Mesodermal cell (in vitro differentiated cells): Measurements from ENCODE around the gene SYT2.

Experiments
- H3K27ac ChIP-seq: 2 replicates; pipeline ENCODE4 v1.7.0; 2013; ENCODE audit warnings: mild to moderate bottlenecking, low read depth, low read length, moderate library complexity; ENCODE audit not compliant: severe bottlenecking
- H3K36me3 ChIP-seq: 2 replicates; pipeline ENCODE4 v1.7.1; 2013; ENCODE audit warnings: mild to moderate bottlenecking, low read length, moderate library complexity; ENCODE audit not compliant: control insufficient read depth, insufficient read depth
- H3K4me1 ChIP-seq: one replicate; pipeline ENCODE4 v1.7.1; 2013; ENCODE audit warnings: mild to moderate bottlenecking, low read length; ENCODE audit not compliant: insufficient read depth, control insufficient read depth, poor library complexity, severe bottlenecking
- H3K4me3 ChIP-seq: 2 replicates; pipeline ENCODE4 v1.7.0; 2013; ENCODE audit warnings: low read length, control low read depth, mild to moderate bottlenecking; ENCODE audit not compliant: insufficient read depth, poor library complexity, severe bottlenecking; ENCODE audit errors: extremely low read depth
- H3K9me3 ChIP-seq: 2 replicates; pipeline ENCODE4 v1.7.1; 2013; ENCODE audit warnings: mild to moderate bottlenecking, low read length, moderate library complexity; ENCODE audit not compliant: control insufficient read depth
- WGBS, 2 experiments: methylation state at CpG; one replicate each; pipeline ENCODE4 v1.1.5; 2013; ENCODE audit warnings: missing lambda C conversion rate in 2 of 2; ENCODE audit not compliant: insufficient coverage in 2 of 2; 5-methylcytosine and 5-hydroxymethylcytosine counted together

Gene SYT2

DNA sequence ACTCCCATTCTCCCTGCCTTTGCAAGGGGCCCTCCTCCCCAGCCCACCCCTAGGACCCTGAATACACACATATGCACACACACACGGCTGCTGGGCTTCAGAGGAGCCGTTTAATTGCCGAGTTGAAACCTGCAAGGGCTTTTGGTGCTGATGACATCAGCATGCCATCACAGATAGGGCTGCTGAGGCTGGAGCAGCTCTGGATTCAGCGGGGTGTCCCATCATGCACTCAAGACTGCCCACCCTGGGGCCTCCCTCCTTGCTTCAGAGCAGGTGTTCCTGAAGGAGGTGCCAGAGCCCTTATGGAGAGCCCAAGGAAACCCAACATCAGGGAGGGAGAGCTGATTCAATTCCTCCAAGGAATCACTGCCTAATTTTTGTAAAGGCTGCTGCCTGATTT is 5.7 kb downstream of the SYT2 start:
- Histone ChIP-seq H3K27ac (no peak overlapping the region), H3K4me3 (no peak overlapping the region), H3K36me3 (no peaks in the 10 kb centered on the region), H3K4me1 (no peaks in the 10 kb centered on the region), H3K9me3 (no peaks in the 10 kb centered on the region)
- WGBS, 2 experiments = 82 to 96% methylated on average over 4 of the region's 4 CpGs

DNA sequence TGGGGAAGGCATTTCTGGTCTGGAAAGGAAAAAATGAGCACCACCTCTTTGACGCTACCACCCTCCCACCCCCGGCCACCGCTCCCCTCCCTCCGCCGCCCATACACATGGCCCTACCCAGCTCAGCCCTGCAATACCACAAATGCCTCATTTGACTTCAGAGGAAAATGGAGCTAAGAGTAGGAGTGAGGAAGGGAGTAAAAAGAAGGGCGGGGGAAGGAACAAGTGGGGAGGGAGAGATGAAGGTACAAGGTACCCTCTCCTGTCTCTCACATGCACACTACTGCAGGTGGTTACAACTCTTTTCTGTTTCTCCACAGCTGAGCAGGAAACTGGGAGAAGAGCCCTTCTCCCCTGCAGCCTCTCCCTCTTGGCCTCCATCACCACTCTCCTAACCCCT is 7.1 kb downstream of the SYT2 start:
- no peaks in the 10 kb centered on the region for H3K36me3 ChIP-seq
- no peak overlapping the region for H3K4me3 ChIP-seq
- no CpG with 5 or more reads among the region's 6 CpGs for WGBS, 2 experiments
- H3K27ac ChIP-seq = no peak overlapping the region
- H3K4me1 ChIP-seq = no peaks in the 10 kb centered on the region
- no peaks in the 10 kb centered on the region for H3K9me3 ChIP-seq

DNA sequence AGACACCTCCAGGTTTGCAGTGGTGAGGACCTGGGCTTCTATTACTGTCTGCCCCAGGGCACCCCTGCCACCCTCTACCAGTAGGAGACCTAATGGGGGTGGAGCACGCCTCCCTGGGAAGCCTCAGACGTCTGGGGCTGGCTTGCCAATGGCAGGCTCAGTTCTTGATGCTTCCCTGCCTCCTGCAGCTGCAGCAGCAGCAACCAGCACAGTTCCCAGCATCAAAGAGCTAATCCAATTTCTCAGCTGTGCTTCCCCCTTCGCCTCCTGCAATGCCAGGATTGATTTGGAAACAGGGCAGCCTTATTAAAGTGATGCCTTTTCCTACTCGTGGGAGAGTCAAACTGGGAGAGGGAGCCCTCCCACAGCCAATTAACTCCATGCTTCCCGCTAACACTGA is 8.2 kb downstream of the SYT2 start:
- H3K36me3 ChIP-seq = no peaks in the 10 kb centered on the region
- H3K4me1 ChIP-seq = no peaks in the 10 kb centered on the region
- no peaks in the 10 kb centered on the region for H3K9me3 ChIP-seq
- H3K4me3 ChIP-seq = no peak overlapping the region
- 48 to 93% methylated on average over 2 of the region's 5 CpGs for WGBS, 2 experiments
- no peak overlapping the region for H3K27ac ChIP-seq

DNA sequence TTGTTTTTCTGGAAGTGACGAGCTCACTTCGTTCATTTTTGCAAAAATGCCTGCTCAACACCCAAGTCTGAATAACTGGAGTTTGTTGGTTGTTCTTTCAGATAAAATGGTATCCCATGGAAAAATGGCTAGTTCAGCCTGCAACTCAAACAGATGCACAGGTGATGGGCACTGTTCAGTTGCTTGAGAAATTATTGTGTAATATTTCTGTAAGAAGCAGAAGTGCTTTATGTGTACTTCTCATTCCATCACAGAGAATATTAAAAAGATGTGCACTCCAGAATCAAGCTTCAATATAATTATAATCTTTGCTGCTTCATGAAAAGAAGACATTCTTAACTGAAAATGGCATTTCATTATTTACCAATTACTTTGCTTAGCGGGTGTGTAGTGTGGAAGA is 9.1 kb downstream of the SYT2 start:
- Histone ChIP-seq H3K4me3 (no peak overlapping the region), H3K4me1 (no peaks in the 10 kb centered on the region), H3K27ac (no peak overlapping the region), H3K36me3 (no peaks in the 10 kb centered on the region), H3K9me3 (no peaks in the 10 kb centered on the region)
- 100% methylated on average over 2 of the region's 3 CpGs; no CpG with 5 or more reads in 1 of the 2 experiments for WGBS, 2 experiments

DNA sequence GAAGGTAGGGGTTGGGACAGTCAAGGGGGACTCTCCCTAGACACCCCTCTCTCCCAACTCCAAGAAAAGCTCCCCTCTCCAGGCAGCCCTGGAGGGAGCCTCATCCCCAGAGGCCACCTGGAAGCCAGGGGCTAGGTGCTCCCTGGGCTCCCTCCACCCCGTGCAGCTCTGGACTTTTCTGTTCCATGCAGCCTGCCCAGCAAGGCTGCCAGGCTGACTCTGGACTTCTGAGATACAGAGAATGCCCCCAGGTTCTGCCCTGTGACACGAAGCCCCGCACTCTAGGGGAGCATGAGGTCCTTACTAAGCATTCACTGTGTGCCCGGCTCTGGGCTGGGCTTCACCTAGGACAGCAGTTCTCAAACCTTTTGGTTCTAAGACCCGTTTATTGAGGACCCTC is 10.2 kb downstream of the SYT2 start:
- H3K9me3 ChIP-seq = no peaks in the 10 kb centered on the region
- no peaks in the 10 kb centered on the region for H3K36me3 ChIP-seq
- H3K4me1 ChIP-seq = no peaks in the 10 kb centered on the region
- H3K4me3 ChIP-seq = no peak overlapping the region
- H3K27ac ChIP-seq = no peak overlapping the region
- WGBS, 2 experiments = 81 to 85% methylated on average over 4 to 5 of the region's 5 CpGs

DNA sequence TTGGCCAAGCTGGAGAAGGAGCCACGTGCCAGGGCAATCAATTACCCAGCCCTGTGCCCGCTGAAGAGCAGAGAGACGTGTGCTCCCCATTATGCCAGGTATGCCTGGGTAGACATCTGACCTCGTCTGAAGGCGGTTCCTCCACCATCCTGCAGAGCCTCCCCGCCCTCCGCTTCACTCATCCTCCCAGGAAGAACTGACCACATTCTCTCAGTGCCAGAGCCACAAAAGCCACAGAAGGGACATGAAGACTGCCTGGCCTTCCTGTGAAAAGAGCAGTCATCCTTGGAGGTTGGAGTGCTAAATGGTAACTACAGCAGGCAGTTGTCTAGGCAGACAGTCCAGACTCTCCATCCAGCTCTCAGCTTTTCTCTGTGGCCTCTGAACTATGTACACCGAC is 12.0 kb downstream of the SYT2 start:
- H3K27ac ChIP-seq = no peak overlapping the region
- H3K4me3 ChIP-seq = no peak overlapping the region
- no peaks in the 10 kb centered on the region for H3K4me1 ChIP-seq
- H3K9me3 ChIP-seq = no peaks in the 10 kb centered on the region
- WGBS, 2 experiments = 83 to 87% methylated on average over 4 to 5 of the region's 8 CpGs
- no peaks in the 10 kb centered on the region for H3K36me3 ChIP-seq

DNA sequence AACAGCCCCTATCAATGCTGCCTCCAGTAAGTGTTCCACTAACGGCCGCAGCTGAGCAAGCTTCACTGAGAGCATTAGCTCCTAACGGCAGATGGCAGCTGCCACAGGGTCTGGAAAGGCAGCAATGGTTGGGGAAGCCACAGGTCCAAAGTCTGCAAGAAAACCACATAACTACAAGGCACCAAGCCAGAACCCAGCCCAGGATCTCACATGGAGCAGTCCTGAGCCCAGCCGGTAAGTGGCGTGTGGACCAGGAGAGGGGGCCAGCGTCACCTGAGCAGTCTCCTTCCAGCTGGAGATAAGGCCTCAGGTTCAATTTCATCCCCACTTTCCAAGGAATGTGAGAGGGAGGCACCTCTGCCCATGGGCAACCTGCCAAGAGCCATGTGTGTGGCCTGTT is 13.2 kb downstream of the SYT2 start:
- H3K4me3 ChIP-seq = no peak overlapping the region
- WGBS, 2 experiments = 81 to 83% methylated on average over 3 to 4 of the region's 6 CpGs
- H3K4me1 ChIP-seq = no peaks in the 10 kb centered on the region
- H3K36me3 ChIP-seq = no peaks in the 10 kb centered on the region
- H3K9me3 ChIP-seq = no peaks in the 10 kb centered on the region
- H3K27ac ChIP-seq = no peak overlapping the region

DNA sequence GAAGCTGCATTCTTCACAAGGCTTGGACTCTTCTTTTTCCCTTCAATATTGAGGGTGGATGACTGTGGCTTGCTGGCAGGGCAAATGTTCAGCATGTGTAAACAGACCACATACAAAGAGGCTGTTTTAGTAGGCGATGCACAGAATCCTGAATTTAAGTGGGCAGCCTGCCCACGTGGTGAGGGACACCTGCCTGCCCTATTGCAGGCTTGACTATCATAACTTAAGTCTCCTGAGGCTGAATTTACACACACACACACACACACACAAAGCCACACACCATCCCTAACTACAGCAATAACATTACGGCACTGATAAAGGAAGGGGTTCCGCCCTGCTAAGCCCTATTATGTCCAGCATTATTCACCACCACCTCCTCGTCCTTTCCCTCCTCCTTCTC is 15.9 kb downstream of the SYT2 start:
- Histone ChIP-seq H3K4me3 (no peak overlapping the region), H3K4me1 (no peaks in the 10 kb centered on the region), H3K27ac (no peak overlapping the region), H3K9me3 (no peaks in the 10 kb centered on the region), H3K36me3 (no peaks in the 10 kb centered on the region)
- 59 to 70% methylated on average over 5 of the region's 5 CpGs for WGBS, 2 experiments

DNA sequence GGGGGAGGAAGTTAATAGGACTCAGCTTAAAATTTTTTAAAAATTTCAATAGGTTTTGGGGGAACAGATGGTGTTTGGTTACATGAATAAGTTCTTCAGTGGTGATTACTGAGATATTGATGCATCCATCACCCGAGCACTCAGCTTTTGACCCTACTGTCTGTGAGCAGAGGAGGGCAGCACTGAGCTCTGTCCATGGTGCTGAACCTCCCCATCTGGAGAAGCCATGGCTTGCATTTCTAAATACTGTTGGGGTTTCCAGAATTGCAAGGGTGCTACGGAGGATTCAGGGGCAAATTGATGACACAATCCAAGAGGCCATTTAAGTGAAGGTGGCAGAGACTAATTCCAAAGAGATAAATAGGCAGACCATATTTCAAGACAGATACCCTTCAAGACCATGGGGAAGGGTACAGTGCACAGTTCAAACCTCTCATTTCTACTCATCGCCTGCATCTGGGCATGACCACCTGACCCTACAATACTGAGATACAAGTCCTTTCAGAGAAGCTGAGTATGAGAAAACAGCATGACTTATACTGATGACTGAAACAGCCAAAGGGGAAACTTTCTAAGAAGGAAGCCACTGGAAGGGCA is 17.2 kb downstream of the SYT2 start:
- no peak overlapping the region for H3K4me3 ChIP-seq
- no peaks in the 10 kb centered on the region for H3K9me3 ChIP-seq
- no peaks in the 10 kb centered on the region for H3K4me1 ChIP-seq
- H3K27ac ChIP-seq = no peak overlapping the region
- H3K36me3 ChIP-seq = no peaks in the 10 kb centered on the region
- 14 to 60% methylated on average over 1 to 2 of the region's 3 CpGs for WGBS, 2 experiments

DNA sequence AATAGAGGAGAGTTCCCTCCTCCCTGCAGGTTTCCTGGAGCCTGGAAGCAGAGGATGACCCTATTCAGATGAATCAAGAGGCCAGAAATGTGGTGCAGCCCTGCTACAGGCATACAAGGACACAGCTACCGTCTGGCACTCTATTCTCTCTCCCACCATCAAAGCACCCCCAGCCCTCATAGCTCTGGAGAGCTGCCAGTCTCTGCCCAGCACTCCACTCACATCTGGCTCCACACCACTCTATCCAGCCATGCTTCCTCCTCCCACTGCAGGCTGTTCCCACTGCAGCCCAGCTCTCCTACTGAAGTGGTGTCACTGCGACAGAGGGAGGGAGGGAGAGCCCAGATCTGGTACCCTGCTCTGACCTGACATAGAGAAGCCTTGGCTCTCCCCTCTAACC is 18.4 kb downstream of the SYT2 start:
- H3K9me3 ChIP-seq = no peaks in the 10 kb centered on the region
- no peak overlapping the region for H3K27ac ChIP-seq
- WGBS, 2 experiments = 33 to 75% methylated on average over 1 to 2 of the region's 2 CpGs
- H3K36me3 ChIP-seq = no peaks in the 10 kb centered on the region
- H3K4me3 ChIP-seq = no peak overlapping the region
- H3K4me1 ChIP-seq = no peaks in the 10 kb centered on the region

DNA sequence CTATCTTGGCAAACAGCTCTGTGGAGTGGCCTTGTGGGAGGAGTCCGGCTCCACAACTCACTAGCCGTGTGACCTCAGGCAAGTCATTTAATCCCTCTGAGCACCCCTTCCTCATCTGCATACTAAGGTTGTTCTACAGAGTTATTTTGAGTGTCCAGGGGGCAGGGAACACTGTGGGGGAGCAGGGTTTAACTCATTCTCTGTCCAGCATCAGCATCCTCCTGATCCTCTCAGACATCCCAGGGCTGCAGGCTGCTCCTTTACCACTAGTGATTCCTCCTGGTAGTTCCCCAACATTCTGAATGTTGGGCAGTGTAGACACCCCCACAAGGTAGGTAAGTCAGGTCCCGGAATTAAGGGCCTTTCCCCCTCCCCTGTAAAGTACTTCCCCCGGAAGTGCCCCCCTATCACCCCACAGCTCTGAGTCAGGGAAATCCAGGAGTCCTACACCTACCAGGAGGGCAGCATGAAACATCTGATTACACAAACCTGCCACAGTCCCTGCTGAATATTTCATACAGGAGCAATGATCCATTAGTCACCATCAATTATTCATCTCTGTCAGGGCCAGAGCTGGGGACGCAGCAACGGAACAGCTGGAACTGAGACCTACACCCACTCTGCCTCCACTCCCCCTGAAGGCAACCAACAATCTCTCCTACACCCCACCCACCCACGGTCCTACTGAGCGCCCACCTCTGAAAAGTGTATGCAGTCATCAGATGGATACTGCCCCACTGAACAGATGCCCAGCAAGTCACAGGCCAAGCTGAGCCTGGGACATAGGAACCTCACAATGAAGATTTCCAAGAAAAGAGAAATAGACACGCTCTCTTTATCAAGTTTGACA is 20.5 kb downstream of the SYT2 start:
- no peaks in the 10 kb centered on the region for H3K36me3 ChIP-seq

More for the DNA sequence above, 20.5 kb downstream of the SYT2 start:
- H3K4me1 ChIP-seq = no peaks in the 10 kb centered on the region
- 76 to 88% methylated on average over 4 of the region's 9 CpGs for WGBS, 2 experiments
- H3K9me3 ChIP-seq = no peaks in the 10 kb centered on the region
- no peak overlapping the region for H3K27ac ChIP-seq
- no peak overlapping the region for H3K4me3 ChIP-seq
